ENCODE data around the gene PNPLA1.

PNPLA1 gene

GRCh38 chr6:36247693-36248092 lies 22.2 kb upstream of the PNPLA1 start:
- no peak for ATAC-seq

DNA sequence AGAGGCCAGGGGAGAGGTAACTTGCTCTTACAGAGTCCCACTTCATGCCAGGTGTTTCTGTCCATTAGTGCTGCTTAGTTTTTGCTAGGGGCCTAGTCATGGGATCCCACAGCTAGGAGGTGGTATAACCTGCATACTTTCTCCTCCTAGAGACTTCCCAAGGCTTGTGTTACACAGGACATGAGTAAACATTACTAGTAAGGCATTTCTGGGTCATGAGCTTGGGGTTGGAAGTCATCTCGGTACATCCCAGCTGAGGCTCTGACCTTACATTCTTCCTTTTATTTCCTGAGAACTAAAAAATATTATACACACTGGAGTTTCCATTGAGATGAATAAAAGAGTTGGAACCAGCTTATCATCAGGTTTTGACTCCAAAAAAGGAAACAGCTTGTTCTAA lies 20.9 kb upstream of the PNPLA1 start:
- no peak for ATAC-seq

- no peak for ATAC-seq
Observed at GRCh38 chr6:36249536-36249935, 20.3 kb upstream of the PNPLA1 start.

DNA sequence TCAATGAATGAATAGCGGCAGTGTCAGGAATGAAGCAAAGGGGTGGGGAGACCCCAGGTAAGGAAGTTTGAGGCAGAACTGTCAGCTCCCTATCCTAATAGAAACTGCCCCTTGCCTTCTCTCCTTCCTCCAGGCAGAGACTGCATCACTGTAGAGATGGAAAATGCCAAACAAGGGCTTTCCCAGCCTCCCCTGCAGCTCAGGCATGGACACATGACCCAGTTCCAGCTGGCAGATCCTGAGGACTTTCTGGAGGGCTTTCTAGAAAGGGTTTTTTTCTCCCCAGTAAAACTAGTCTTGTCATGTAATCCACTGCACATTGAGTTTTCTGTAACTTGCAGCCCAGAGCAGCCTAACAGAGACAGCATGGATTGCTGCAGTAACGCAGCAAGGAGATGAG lies 17.9 kb upstream of the PNPLA1 start:
- ATAC-seq, result no peak

DNA sequence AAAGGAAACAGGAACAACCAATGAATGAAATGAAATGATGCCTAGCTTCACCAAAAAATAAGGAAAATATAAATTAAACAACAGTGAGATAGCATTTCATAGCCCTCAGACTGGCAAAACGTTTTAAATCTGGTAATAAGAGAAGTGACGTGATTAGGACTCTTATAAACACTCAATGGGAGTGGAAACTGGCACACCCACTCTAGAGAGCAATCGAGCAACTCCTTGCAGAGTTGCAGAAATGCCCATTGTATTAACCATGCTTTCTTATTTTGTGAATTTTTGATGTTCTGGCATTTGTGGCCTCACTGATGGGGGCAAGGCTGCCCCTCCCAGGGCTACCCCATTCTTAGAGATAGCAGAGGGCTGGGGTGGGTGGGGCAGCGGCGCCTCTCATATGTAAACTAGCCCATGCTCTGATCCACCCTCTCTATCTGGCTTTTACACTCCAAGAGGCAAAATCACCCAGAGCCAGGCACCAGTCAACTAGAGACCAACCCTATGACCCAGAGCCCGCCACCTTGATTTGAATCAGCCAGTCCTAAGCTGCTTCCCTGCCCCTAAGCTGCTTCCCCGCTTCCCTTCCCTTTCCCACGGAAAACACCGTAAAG lies 6.4 kb upstream of the PNPLA1 start:
- ATAC-seq, result no peak

- ATAC-seq, result no peak
Observed at GRCh38 chr6:36265744-36266143, 4.1 kb upstream of the PNPLA1 start.

DNA sequence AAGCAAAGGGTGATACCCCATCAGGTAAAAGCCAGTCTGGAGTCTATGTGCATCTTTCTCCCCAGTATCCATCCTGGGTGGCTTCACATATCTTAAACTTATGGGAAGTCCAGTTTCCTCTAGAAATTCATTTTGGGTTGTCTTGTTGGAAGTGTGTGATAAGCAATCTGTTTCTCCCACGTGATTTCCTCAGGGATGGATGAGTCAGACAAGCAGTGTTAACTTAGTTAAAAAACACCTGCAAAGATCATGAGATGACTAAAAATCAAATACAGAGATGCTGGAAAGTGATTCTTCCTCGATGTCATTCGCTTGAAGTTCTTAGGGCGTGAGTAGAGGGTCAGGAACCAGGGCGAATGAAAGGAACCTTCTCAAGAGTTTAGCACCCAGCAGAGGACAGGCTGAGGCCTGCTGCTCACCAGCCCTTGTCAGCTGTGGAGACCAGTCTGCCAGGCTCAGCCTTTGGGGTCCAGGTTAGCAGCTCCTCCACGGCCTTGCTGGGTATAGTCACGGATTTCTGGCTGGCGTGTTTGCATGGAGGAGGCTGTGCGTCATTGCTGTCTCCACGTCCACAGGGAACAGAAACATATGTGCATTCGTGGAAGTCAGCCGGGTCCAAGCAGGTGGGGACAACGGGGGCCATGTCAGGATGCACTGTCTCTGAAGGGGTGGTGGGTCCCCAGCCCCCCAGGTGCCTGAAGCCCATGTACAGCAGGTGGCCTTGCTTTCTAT lies 2.8 kb upstream of the PNPLA1 start:
- no peak for ATAC-seq

DNA sequence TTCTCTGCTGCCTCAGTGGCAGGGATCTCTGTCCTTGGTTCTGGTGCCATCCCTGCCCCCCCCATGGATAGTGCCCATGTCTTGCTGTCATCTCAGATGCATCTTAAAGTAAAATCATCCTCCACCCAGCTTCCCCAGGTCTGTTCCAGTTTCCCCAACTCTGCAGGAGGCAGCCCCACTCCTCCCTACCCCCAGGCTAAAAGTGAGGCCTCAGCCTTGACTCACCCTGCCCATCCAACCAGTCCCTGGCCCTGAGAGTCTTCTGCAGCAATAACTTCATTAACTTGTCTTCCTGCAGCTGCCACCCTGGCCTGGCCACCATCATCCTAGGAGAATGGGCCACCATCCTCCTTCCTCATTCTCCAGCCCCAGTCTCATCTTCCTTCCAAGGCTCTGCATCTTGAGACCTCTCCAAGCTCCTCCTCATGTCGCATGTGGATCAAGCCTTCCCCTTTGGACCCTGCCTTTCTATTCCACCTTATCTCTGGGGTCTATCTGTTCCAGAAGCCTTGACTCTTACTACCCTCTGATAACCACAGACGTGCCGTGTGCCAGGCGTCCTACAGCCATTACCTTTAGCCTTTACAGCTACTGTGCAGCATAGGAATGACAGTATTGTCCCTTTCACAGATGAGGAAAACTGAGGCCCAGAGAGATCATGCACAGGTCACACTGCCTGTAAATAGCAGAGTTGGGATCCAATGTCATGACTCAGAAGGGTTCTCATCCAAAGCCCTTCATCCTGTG lies 2.0 kb upstream of the PNPLA1 start:
- no peak for ATAC-seq

DNA sequence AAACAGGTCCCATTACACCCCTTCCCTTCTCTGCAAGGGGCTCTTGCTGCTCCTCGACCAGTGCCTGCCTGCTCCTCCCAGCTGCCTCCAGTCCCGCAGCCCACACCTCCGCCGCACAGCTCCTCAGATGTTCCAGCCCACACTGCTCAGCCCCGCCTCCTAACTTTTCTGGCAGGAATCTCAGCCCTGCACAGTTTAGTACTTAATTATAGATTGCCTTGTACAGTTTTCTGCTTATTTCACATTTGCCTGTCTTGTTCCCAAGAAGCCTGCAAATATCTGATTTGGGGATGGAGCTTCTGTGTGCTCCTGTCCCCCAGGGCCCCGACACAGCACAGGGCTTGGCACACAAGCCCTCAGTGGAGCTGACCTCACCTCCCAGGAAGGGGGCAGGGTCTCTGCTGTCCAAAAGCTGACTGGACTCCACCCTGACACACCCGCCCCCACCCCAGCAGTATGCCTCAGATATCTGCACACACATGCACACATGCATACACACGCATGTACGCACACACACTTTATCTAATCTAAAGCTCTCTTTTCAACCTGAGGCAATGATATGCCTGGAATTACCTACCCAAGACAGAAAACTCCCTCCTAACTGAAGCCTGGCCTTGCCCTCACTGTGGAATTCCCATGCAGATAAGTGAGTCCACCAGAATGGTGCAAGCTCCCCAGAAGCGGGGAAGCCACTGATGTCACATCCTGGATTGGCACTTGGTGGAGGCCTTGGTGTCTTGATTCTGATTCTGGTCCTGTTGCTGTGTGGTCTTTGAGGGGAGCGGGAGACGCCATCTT lies 1.2 kb upstream of the PNPLA1 start:
- no peak for ATAC-seq

DNA sequence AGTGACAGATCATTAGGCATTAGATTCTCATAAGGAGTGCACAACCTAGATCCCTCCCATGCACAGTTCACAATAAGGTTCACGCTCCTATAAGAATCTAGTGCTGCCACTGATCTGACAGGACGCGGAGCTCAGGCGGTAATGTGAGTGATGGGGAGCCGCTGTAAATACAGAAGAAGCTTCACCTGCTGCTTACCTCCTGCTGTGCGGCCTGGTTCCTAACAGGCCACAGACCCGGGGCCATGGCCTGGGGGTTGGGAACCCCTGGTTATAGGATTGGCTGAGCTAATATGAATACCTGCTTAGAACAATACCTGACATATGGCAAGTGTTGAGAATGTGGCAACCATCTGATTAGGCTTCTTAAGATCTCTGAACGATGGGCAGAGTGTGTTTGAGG lies 2.4 kb downstream of the PNPLA1 start:
- no peak for ATAC-seq

GRCh38 chr6:36273067-36273466 lies 3.2 kb downstream of the PNPLA1 start:
- no peak for ATAC-seq

DNA sequence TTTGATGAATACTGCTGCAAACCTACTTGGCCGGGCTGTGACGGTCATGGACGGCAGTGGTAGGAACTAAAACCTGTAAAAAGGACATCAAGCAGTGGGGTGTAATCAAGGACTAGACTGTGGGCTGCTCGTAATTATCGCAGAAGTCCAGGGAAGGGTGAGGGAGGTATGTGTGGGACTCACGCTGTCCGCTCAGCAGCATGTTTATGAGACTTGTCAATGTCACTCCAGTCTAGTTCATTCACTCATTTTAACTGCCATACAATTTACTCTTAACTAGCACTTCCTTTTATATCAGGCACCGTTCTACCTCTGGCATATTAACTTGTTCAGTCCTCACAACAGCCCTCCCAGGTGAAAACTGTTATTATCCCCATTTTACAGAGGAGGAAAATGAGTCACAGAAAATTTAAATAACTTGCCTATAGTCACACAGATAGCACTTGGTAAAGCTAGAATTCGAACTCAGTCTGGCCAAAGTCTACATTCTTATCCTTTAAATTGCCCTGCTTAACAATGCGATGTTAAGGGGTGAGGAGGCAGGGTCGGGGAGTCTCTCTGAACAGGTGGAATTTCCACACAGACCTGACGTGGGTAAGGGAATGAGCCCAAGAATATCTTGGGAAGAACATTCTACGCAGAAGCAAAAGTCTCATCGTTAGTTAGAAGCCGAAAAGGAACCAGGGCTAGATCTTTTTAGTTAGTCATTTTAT lies 4.1 kb downstream of the PNPLA1 start:
- no peak for ATAC-seq

DNA sequence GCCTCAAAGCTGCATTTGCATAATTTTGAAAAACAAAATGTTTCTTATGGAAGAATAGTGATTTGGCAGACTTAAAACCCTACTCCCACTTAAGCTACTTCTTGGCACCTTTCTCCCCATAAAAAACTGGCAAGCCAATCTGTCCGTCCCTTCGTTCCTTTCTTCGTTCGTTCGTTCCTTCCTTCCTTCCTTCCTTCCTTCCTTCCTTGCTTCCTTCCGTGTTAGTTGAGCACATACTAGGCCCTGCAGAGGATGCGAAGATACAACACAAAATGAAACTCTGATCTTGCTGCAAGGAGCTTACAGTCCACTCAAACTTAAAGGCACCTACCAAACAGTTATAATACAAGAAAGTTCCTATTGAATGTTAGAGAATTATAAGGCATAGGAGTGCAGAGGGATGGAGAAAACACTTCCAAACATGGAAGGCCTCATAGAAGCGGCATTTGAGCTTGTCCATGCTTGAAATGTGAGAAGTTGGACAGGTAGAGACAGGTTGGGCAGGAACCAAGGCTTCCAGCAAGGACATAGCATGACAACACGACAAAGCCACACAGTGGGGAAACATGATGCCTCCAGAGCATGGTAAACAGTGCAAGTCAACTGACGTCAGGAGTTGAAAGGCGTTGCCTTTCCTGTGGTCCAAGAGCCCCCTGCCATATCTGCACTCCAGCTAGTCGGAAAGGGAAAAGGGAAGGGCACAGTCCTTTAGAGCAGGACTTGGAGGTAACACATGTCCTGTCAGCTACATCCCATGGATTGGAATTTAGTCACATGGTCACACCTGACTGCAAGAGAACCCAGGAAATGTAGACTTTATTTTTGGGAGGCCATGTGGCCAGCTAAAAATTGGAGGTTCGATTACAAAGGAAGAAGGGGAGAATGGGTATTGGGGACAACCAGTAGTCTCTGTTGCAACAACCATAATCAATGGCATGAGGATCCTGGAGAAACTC lies 7.0 kb downstream of the PNPLA1 start:
- no peak for ATAC-seq

- no peak for ATAC-seq
Observed at GRCh38 chr6:36277946-36278470, 8.1 kb downstream of the PNPLA1 start.

DNA sequence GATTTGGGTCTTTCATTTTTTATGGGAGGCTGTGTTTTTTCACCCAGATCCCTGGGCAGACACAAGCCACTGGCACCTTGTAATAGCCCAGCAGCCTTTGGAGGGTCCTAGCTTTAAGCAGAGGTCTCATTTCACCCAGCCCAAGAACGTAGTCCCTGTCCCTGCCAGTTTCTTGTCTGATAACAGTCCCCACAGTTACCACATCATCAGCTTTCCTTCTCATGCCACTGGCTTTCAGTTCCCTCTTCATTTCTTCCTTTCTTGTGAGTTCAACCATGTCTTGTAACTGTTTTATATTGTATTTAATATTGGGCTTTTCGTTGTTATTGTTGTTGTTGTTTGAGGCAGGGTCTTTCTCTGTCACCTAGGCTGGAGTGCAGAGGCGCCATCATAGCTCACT lies 10.6 kb downstream of the PNPLA1 start:
- ATAC-seq, result no peak

- no peak for ATAC-seq
Observed at GRCh38 chr6:36280983-36281382, 11.1 kb downstream of the PNPLA1 start.

DNA sequence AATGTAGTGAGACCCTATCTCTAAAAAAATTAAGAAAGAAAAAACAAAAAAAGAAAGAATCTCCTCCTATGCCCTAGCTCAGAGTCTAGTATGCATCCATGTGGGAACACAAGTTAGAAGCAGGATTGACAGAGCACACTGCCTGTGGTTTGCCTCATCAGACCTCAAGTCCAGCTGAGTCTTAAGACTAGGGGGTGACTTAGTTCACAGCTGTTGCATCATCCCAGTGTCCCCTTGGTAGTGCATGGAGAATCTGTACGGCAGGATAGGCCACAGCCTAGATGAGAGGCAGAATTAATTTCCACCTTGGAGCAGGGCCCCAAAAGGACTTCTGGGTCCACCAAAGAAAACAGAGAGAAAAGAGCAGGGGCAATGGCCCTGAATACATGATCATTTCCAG lies 13.7 kb downstream of the PNPLA1 start:
- ATAC-seq, result no peak

- ATAC-seq, result no peak
Observed at GRCh38 chr6:36284359-36284758, 14.5 kb downstream of the PNPLA1 start.

GRCh38 chr6:36285187-36285671 lies 15.4 kb downstream of the PNPLA1 start:
- no peak for ATAC-seq

- no peak for ATAC-seq
Observed at GRCh38 chr6:36285797-36286196, 15.9 kb downstream of the PNPLA1 start.

DNA sequence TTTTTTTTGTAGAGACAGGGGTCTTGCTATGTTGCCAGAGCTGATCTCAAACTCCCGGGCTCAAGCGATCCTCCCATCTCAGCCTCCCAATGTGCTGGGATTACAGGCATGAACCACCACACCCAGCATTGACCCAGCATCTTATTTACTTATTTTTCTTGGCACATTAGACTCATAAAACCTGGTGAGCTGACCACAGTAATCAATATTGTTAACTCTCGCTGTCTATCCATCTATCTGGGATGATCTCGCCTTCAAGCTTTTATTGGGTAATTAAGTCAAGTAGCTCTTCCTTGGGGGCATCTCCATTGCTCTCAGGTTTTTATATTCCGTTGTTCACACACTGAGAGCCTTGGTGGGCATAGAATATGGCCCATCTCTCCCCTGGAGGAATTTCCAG lies 17.0 kb downstream of the PNPLA1 start:
- ATAC-seq, result no peak
